Endodermal cell (in vitro differentiated cells): Measurements from ENCODE around the gene SIRT2. TPM values are rescaled to one million over a fixed set of nuclear protein-coding genes. Genes with fewer than 3 reads are reported as not detected.
"Not testable (repeated sequence)": the region's sequence is repeated elsewhere in the genome, so short reads cannot be mapped to it uniquely, and the experiment has no call there.

Experiments used
- DNase-seq: peaks from one replicate; pipeline ENCODE4 v3.0.0-alpha.2; 2017
- H3K27ac ChIP-seq: 2 replicates; pipeline ENCODE4 v1.5.1; 2013; ENCODE audit warnings: mild to moderate bottlenecking, low read depth, low read length, moderate library complexity
- H3K27me3 ChIP-seq: 2 replicates; pipeline ENCODE4 v1.6.1; 2013; ENCODE audit warnings: mild to moderate bottlenecking, low read length, moderate library complexity; ENCODE audit not compliant: insufficient read depth, control insufficient read depth, poor library complexity, severe bottlenecking
- H3K36me3 ChIP-seq: 2 replicates; pipeline ENCODE4 v1.7.0; 2013; ENCODE audit warnings: mild to moderate bottlenecking, low read length, moderate library complexity; ENCODE audit not compliant: control insufficient read depth, insufficient read depth
- H3K4me1 ChIP-seq: one replicate; pipeline ENCODE4 v1.7.0; 2013; ENCODE audit warnings: low read length; ENCODE audit not compliant: control insufficient read depth, insufficient read depth
- H3K4me3 ChIP-seq: 2 replicates; pipeline ENCODE4 v1.5.1; 2013; ENCODE audit warnings: mild to moderate bottlenecking, low read length, moderate library complexity
- H3K9ac ChIP-seq: 2 replicates; pipeline ENCODE4 v1.6.1; 2013; ENCODE audit warnings: mild to moderate bottlenecking, low read length, moderate library complexity; ENCODE audit not compliant: poor library complexity, severe bottlenecking; ENCODE audit errors: extremely low read depth
- H3K9me3 ChIP-seq: 2 replicates; pipeline ENCODE4 v1.6.1; 2013; ENCODE audit warnings: mild to moderate bottlenecking, low read length, moderate library complexity; ENCODE audit not compliant: control insufficient read depth
- H3K27ac Mint-ChIP-seq: 2 replicates; pipeline ENCODE4 v1.8.0; 2020; ENCODE audit warnings: mixed read lengths
- H3K27me3 Mint-ChIP-seq: 2 replicates; pipeline ENCODE4 v1.8.0; 2021; ENCODE audit warnings: mild to moderate bottlenecking, mixed read lengths; ENCODE audit not compliant: insufficient read depth
- H3K36me3 Mint-ChIP-seq: 2 replicates; pipeline ENCODE4 v1.8.0; 2020; ENCODE audit warnings: low read depth, mixed read lengths
- H3K4me1 Mint-ChIP-seq: 2 replicates; pipeline ENCODE4 v1.8.0; 2020; ENCODE audit warnings: mixed read lengths
- H3K4me3 Mint-ChIP-seq: 2 replicates; pipeline ENCODE4 v1.8.0; 2020; ENCODE audit warnings: mild to moderate bottlenecking, moderate library complexity, mixed read lengths
- H3K9me3 Mint-ChIP-seq: 2 replicates; pipeline ENCODE4 v1.8.0; 2020; ENCODE audit warnings: mild to moderate bottlenecking, mixed read lengths
- WGBS, 2 experiments: methylation state at CpG; one replicate each; pipeline versions ENCODE4 v1.1.5 to v1.1.7; 2013; ENCODE audit warnings: missing lambda C conversion rate in 2 of 2, mixed read lengths in 1 of 2; ENCODE audit not compliant: insufficient coverage in 1 of 2, insufficient read length in 1 of 2; 5-methylcytosine and 5-hydroxymethylcytosine counted together
- total RNA-seq, 2 donors: library from RNA; stranded (reverse); fragmentation: NEBNext Ultra II Directional in 1 of 2; extraction: Animal tissue kit (Norgen Biotek cat#: 25700) in 1 of 2; gene quantifications; 2 replicates in 1 of 2; 3 replicates in 1 of 2; pipeline ENCODE4 v1.2.1, GENCODE V29; 2021
- TF ChIP-seq, protein P1 (sequence below): fragments of 200-600 bp; sonication (generic); conservative IDR thresholded peaks from 2 replicates; pipeline ENCODE4 v1.5.0; 2021; ENCODE audit warnings: antibody characterized with exemption, mild to moderate bottlenecking

The SIRT2 gene
- total RNA-seq, 2 donors from 2014 or later = 10.4 to 13.7 TPM

DNA sequence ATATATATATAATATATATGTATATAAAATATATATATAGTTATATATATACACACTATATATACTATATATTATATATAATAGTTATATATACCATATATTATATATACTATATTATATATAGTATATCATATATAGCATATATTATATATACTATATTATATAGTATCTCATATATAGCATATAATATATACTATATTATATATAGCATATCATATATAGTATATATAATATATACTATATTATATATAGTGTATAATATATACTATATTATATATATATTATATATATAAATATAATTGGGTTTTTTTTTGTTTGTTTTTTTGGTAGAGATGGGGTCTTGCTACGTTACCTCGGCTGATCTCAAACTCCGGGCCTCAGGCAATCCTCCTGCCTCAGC, 38.0 kb downstream of the SIRT2 start:
- Mint-ChIP-seq H3K27ac (no peak overlapping the region), H3K9me3 (peaks cover 5% of the 10 kb centered on the region), H3K36me3 (no peaks in the 10 kb centered on the region), H3K4me1 (peaks cover 2% of the 10 kb centered on the region), H3K27me3 (no peaks in the 10 kb centered on the region), H3K4me3 (no peak overlapping the region)
- no peak overlapping the region for H3K9ac ChIP-seq
- DNase-seq = no peak
- H3K9me3 ChIP-seq = no peaks in the 10 kb centered on the region
- TF ChIP-seq, protein P1, sequence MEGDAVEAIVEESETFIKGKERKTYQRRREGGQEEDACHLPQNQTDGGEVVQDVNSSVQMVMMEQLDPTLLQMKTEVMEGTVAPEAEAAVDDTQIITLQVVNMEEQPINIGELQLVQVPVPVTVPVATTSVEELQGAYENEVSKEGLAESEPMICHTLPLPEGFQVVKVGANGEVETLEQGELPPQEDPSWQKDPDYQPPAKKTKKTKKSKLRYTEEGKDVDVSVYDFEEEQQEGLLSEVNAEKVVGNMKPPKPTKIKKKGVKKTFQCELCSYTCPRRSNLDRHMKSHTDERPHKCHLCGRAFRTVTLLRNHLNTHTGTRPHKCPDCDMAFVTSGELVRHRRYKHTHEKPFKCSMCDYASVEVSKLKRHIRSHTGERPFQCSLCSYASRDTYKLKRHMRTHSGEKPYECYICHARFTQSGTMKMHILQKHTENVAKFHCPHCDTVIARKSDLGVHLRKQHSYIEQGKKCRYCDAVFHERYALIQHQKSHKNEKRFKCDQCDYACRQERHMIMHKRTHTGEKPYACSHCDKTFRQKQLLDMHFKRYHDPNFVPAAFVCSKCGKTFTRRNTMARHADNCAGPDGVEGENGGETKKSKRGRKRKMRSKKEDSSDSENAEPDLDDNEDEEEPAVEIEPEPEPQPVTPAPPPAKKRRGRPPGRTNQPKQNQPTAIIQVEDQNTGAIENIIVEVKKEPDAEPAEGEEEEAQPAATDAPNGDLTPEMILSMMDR = no peak
- no peaks in the 10 kb centered on the region for H3K36me3 ChIP-seq
- 96 to 100% methylated on average over 2 to 3 of the region's 3 CpGs for WGBS, 2 experiments
- H3K27ac ChIP-seq = no peak overlapping the region
- no peak overlapping the region for H3K4me3 ChIP-seq
- H3K4me1 ChIP-seq = no peaks in the 10 kb centered on the region
- no peaks in the 10 kb centered on the region for H3K27me3 ChIP-seq

DNA sequence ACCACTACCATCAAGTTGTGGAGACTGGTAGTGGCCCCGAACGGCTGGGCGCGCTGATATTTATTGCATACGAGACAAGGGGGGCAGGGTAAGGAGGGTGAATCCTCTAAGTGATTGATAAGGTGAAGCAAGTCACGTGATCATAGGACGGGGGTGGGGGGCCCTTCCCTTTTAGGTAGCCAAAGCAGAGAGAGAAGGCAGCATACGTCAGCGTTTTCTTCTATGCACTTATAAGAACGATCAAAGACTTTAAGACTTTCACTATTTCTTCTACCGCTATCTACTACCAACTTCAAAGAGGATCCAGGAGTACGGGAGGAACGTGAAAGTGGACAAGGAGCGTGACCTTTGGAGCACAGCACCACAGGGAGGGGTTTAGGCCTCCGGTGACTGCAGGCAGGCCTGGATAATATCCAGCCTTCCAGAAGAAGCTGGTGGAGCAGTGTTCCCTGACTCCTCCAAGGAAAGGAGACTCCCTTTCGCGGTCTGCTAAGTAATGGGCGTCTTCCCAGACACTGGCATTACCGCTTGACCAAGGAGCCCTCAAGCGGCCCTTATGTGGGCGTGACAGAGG, 39.7 kb downstream of the SIRT2 start:
- not testable (repeated sequence) for H3K27me3 ChIP-seq, H3K9me3 ChIP-seq, H3K27me3 Mint-ChIP-seq, H3K27ac Mint-ChIP-seq, H3K4me1 ChIP-seq, H3K4me3 Mint-ChIP-seq, DNase-seq, H3K4me3 ChIP-seq, H3K27ac ChIP-seq, H3K9ac ChIP-seq, H3K36me3 ChIP-seq, H3K4me1 Mint-ChIP-seq, H3K36me3 Mint-ChIP-seq
- WGBS, 2 experiments = 91% methylated on average over 19 to 21 of the region's 21 CpGs
- H3K9me3 Mint-ChIP-seq = peaks cover 14% of the 10 kb centered on the region

DNA sequence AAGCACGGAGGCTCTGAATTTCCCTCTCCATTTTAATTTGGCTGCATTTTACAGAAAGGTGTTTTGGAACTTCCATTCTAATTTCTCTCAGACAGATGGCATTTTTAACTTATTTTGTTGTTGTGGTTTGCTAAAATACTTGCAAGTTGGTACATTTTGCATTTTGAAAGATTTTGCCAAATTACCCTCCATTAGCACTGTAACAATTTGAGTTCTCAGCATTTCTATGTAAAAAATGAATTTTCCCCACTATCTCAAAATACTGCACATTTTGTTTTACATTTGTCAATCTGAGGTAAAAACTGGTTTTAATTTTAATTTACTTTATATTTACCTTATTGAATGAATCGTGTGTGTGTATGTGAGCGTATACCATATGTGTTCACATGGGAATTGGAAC, 42.6 kb downstream of the SIRT2 start:
- no peak overlapping the region for H3K9ac ChIP-seq
- no peak overlapping the region for H3K4me3 ChIP-seq
- no peaks in the 10 kb centered on the region for H3K27me3 ChIP-seq
- H3K36me3 ChIP-seq = no peaks in the 10 kb centered on the region
- H3K27me3 Mint-ChIP-seq = no peaks in the 10 kb centered on the region
- no peaks in the 10 kb centered on the region for H3K36me3 Mint-ChIP-seq
- H3K4me1 Mint-ChIP-seq = peaks cover 4% of the 10 kb centered on the region
- TF ChIP-seq, protein P1 = no peak
- DNase-seq = no peak
- H3K4me3 Mint-ChIP-seq = no peak overlapping the region
- H3K4me1 ChIP-seq = no peaks in the 10 kb centered on the region
- no peak overlapping the region for H3K27ac ChIP-seq
- H3K27ac Mint-ChIP-seq = no peak overlapping the region
- WGBS, 2 experiments = 93 to 100% methylated on average over 1 to 3 of the region's 3 CpGs
- no peaks in the 10 kb centered on the region for H3K9me3 ChIP-seq
- peaks cover 18% of the 10 kb centered on the region for H3K9me3 Mint-ChIP-seq

DNA sequence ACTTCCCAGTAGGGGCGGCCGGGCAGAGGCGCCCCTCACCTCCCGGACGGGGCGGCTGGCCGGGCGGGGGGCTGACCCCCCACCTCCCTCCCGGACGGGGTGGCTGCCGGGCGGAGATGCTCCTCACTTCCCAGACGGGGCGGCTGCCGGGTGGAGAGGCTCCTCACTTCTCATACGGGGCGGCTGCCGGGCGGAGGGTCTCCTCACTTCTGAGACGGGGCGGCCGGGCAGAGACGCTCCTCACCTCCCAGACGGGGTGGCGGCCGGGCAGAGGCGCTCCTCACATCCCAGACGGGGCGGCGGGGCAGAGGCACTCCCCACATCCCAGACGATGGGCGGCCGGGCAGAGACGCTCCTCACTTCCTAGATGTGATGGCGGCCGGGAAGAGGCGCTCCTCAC, 43.7 kb downstream of the SIRT2 start:
- H3K9me3 Mint-ChIP-seq = peaks cover 18% of the 10 kb centered on the region
- H3K4me3 Mint-ChIP-seq, H3K9me3 ChIP-seq, H3K4me1 ChIP-seq, H3K36me3 ChIP-seq, H3K27ac ChIP-seq, H3K27me3 Mint-ChIP-seq, H3K9ac ChIP-seq, H3K27me3 ChIP-seq, H3K4me1 Mint-ChIP-seq, H3K36me3 Mint-ChIP-seq, H3K4me3 ChIP-seq, H3K27ac Mint-ChIP-seq, DNase-seq: not testable (repeated sequence)
- WGBS, 2 experiments = 97% methylated on average over 16 of the region's 37 CpGs; no CpG with 5 or more reads in 1 of the 2 experiments

DNA sequence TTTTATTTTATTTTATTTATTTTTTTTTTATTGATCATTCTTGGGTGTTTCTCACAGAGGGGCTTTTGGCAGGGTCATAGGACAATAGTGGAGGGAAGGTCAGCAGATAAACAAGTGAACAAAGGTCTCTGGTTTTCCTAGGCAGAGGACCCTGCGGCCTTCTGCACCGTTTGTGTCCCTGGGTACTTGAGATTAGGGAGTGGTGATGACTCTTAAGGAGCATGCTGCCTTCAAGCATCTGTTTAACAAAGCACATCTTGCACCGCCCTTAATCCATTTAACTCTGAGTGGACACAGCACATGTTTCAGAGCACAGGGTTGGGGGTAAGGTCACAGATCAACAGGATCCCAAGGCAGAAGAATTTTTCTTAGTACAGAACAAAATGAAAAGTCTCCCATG, 44.5 kb downstream of the SIRT2 start:
- H3K36me3 Mint-ChIP-seq, H3K9me3 ChIP-seq, H3K27ac Mint-ChIP-seq, H3K4me1 Mint-ChIP-seq, H3K4me3 ChIP-seq, H3K27me3 ChIP-seq, H3K4me3 Mint-ChIP-seq, H3K9ac ChIP-seq, H3K36me3 ChIP-seq, DNase-seq, H3K27me3 Mint-ChIP-seq, H3K4me1 ChIP-seq, H3K27ac ChIP-seq: not testable (repeated sequence)
- H3K9me3 Mint-ChIP-seq = peaks cover 18% of the 10 kb centered on the region
- WGBS, 2 experiments = no CpG with 5 or more reads among the region's 3 CpGs
